ENCODE results near the gene VPS13C.

VPS13C gene

DNA sequence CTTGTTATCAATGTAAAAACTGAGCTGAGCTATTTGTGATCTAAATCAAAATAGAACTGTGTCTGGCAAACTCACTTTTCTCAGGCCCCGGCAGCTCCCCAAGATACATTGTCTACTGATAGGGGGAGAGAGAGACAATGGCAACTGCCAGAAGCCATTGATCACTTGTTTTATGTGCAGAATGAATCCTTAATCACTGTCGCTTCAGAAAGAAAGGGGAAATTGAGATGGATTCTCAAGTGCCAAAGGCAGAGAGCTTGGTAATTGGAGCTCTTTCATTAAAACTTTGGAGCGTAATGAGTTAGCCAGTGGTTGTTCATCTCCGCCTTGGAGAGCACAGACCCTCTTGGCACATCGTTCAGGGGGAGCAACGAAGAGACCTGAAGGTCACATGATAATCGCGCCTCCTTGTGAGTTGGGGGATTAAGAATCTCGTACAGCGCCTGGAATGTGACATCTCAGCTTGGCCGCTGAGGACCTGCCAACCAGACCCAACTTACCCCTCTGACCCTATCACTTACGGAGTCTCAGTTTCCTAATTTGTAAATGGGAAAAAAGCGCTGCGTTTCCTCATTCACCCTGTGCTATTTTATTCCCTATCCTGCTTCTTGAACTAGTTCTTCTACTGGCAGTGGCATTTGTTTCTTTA, 252.8 kb downstream of the VPS13C start:
- DNase-seq = no peak
